ENCODE results near the gene REG1A. TPM values are rescaled to one million over a fixed set of nuclear protein-coding genes. Genes with fewer than 3 reads are reported as not detected.

Gene REG1A, protein sequence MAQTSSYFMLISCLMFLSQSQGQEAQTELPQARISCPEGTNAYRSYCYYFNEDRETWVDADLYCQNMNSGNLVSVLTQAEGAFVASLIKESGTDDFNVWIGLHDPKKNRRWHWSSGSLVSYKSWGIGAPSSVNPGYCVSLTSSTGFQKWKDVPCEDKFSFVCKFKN
- total RNA-seq: not detected in 2 replicates

DNA sequence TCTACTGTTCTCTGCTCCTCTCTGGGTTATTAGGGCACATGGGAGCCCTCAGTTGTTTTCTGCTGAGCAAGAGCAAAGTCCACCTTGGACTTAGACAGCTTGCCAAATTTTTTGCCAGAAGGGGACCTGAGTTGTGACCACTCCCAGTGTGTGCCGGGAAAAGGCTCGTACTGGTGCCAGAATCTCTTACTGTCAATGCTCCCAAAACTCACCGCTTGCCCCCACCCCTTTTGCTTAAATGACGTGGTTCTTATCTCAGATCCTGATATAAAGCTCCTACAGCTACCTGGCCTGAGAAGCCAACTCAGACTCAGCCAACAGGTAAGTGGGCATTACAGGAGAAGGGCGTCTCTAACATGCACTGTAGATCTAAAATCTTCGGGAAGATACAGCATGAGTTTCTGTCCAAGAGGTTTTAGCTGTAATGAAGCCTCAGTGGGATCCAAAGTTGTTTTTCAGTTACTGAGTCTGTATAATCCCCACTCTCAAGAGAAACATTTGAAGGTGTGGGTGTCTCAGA is at the start of gene REG1A:
Gene REG1A, plus strand, starts transcription at position 295 of the 520 bp plus-strand sequence. CDS start 374 bp downstream, outside the sequence.
- DNase-seq (ENCODE audit: low read depth): no peak

DNA sequence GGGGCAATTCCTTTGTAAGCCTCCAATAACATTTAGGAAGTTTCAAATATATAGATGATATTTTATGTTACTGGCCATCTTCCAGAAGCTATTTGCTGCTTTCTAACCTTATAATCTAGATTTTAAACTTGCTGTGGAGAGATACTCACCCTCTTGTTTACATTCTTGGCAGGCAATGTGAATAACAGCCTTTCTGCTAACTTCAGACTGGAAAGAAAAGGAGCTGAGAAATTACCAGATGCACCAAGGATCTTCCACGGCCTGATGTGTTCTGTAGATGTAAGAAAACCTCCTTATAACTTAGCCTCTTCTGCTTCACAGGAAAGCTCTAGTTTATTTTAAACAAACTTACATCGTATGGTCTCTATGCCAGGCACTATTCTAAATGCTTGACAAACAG is 49.2 kb upstream of the REG1A start:
- no peak for DNase-seq (ENCODE audit: low read depth)

DNA sequence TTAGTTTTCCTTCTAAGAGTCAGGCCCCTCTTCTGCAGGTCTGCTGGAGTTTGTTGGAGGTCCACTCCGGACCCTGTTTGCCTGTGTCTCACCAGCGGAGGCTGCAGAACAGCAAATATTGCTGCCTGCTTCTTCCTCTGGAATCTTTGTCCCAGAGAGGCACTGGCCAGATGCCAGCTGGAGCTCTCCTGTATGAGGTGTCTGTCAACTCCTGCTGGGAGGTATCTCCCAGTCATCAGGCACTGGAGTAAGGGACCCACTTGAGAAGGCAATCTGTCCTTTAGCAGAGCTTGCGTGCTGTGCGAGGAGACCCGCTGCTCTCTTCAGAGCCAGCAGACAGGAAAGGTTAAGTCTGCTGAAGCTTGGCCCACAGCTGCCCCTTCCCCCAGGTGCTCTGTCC is 37.3 kb upstream of the REG1A start:
- DNase-seq (ENCODE audit: low read depth): no peak

- no peak for DNase-seq (ENCODE audit: low read depth)
Observed at GRCh38 chr2:79083597-79084251, 36.6 kb upstream of the REG1A start.

DNA sequence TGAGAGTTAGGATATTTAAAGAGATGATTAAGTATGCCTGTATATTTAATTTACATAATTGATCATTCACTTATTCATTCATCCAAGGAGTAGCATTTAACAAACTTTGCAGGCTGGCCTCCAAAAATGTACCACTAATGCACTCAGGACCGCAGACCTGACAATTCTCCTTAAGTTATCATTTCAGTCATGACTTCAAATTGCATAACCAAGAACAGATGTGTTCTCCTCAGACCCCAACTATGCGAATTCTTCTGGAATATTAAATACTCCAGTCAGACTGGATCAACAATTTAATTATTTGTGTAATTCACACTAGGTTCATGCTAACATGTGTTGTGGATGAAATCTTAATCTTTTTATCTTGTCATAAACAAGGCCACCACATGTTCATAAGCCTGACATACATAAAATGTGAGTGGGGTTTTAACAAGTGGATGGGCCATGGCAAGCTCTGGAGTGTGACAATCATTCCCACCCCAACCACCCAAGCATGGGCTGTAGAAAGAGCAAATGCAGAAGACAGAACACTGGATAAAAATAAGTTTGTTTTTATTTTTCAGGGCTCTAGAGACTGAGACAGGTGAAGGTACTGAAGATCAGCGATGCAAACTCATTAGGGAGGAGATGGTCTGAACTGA is 35.7 kb upstream of the REG1A start:
- no peak for DNase-seq (ENCODE audit: low read depth)

GRCh38 chr2:79085382-79085781 is 34.9 kb upstream of the REG1A start:
- no peak for DNase-seq (ENCODE audit: low read depth)

DNA sequence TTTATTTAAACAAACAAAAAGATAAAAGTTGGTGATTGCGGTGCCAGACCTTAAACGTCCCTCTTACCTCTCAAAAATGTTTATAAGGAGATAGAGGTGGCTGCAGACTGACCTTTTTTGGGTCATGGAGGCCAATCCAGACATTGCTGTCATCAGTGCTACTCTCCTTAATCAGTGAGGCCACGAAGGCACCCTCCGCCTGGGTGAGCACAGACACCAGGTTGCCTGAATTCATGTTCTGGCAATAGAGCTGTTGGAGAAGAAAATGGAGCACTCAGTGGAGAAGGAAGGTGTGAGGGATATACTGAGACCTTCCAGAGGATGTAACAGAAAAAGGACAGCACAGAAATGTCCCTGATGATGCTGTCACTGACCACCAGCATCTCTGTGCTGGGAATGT is 34.0 kb upstream of the REG1A start:
- no peak for DNase-seq (ENCODE audit: low read depth)

GRCh38 chr2:79087785-79088364 is 32.4 kb upstream of the REG1A start, which contains the start of gene REG1B:
Gene REG1B (minus strand): TSS chr2:79087993. CDS start chr2:79087612, 381 bp downstream.
- DNase-seq (ENCODE audit: low read depth): no peak

DNA sequence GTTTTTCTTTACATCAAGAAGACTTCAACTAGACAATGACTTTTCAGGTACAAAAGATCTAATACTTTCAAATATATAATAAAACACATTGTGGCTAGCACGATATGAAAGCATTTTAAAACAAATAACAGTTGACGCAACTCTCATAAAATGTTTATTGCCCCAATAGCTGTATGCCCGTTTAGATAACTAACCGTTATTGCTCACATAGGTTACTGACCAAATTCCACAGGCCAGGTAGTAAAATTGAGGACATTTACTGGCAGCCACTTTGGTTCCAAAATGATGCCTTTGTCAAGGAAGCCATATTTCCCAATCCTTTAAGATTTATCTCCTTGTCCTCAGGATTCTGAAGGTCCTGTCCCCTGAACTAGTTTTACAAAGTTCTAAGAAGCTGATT is 29.6 kb upstream of the REG1A start:
- DNase-seq (ENCODE audit: low read depth): no peak

DNA sequence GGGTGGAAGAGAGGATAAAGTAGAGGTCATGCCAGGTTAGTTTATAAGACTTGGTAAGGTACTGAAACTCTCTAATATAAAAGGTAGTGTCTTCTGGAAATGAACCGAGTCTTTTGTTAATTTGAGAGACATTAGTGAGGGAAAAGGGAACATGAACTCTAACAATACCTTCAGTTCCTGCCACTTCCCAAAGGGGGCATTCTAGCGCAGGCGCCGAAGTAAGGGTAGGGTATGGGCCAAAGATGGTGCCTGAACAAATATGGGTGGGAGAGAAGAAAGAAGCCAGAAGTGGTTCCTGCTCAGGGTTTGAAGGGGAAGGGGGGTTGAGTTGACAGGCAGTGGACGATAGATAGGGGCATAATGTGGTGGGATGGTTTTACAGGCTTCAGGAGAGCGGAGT is 22.4 kb upstream of the REG1A start:
- no peak for DNase-seq (ENCODE audit: low read depth)

DNA sequence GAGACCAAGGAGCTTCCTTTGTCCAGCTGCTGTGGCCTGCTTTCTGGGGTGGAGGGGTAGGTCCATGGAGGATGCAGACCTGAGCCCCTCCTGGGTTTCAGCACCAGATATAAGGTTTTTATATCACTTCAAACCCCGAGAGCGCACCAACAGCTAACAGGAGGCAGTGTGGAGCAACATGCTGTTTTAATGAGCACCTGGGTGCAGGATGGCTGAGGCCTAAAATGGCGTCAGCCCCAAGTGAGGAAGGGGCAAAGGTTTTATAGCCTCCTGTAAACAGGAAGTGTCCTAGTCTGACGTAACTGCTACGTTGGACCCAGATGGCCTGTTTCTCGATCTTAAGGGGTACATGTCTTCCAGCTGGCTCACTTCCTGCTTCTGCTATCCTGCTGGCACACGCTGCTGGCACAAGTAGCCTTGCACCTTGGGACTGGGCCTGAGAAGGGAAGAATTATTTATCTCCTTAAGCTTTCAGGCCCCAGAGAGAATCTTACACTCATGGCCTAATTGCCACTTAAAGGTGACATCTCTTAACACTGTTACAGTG is 21.1 kb upstream of the REG1A start:
- no peak for DNase-seq (ENCODE audit: low read depth)

- DNase-seq (ENCODE audit: low read depth): no peak
Observed at GRCh38 chr2:79100285-79100684, 20.0 kb upstream of the REG1A start.

DNA sequence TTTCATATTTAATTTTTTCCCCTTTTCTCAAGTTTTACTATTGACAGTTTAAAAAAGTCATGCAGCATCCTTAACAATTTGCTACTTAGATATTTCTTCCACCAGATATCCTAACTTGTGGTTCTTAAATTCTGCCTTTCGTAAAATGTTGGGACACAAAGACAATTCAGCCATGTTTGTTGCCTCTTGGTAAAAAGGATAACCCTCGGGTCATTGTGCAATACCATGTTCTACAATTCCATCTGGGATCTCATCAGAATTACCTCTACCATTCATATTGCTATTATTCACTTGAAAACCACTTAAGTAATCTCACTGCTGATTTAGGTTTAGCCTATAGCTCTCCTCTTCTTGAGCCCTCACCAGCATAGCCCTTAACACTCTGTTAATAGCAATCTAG is 19.3 kb upstream of the REG1A start:
- no peak for DNase-seq (ENCODE audit: low read depth)

GRCh38 chr2:79103214-79103613 is 17.1 kb upstream of the REG1A start:
- DNase-seq (ENCODE audit: low read depth): no peak

DNA sequence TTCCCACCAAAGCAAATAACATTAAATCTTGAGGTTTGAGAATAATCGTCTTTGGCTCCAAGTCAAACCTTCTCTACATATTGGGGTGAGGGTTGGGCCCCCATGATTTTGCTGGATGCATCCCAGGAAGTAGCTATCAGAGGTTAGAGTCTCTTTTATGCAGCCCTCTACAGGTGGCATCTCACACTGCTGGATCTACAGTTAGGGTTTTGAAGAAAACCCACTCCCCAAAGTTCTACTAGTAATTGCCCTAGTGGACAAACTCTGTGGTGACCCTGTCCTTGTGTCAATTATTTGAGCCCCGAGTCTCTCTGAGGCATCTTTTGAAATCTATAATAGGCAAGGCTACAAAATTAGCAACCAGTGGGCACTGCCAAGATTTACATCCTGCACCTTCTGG is 15.0 kb upstream of the REG1A start:
- no peak for DNase-seq (ENCODE audit: low read depth)

DNA sequence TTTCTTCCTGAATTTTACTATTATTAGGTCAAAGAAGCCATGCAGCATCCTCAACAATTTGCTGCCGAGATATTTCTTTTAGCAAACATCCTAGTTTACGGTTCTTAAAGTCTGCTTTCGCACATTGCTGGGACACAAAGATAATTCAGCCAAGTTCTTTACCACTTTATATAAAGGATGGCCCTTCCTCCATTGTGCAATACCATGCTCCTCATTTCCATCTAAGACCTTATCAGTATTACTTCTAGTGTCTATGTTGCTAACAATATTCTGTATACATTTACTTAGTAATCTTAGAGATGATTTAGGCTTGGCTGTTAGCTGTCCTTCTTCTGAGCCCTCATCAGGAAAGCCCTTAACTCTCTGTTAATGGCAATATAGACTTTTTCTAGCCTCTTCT is 8.0 kb upstream of the REG1A start:
- DNase-seq (ENCODE audit: low read depth): no peak

GRCh38 chr2:79114797-79115494 is 5.3 kb upstream of the REG1A start:
- DNase-seq (ENCODE audit: low read depth): no peak

DNA sequence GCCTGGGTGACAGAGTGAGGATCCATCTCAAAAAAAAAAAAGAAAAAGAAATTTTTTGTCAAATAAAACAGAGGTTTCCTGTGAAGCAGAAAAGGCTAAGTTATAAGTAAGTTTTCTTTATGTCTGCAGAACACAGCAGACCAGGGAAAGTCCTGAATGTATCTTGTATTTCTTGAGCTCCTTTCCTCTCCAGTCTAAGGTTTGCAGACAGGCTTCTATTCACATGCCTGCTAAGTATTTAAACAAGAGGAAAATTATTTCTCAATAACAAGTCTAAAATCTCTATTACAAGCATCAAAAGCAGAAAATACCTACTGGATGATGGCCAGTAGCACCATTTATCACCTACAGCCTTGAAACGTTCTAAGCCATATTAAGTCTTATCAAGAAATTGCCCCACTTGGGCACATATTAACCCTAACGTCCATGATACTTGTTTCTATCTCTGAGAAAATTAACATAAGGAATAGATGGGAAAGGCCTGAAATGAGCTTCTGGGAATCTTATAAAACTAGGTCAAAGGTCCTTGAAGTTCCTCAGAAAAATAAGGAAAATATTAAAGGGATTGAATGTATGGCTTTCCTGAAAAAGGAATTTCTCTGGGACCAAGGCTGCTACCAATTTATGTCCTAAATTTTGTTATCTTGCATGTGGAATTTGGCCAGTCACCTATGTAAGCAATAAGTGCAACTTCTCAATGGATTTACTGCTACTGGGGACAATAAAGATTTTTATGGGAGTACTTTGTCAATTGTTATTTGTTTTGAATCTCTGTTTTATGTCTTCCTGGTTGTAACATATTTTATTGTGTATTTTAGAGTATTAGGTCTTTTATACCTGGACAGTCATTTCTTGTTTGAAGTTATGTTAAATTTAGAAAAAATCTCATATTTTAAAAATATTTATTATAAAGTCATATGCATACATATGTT is 3.0 kb upstream of the REG1A start:
- DNase-seq (ENCODE audit: low read depth): no peak

- no peak for DNase-seq (ENCODE audit: low read depth)
Observed at GRCh38 chr2:79122676-79123075, 2.4 kb downstream of the REG1A start.

GRCh38 chr2:79124907-79125720 is 4.8 kb downstream of the REG1A start:
- no peak for DNase-seq (ENCODE audit: low read depth)

Data from renal cortical epithelial cell (primary cell).